Left renal cortex interstitium (tissue), 4 donors: Measurements from ENCODE around the gene CHL1. TPM values are rescaled to one million over a fixed set of nuclear protein-coding genes. Genes with fewer than 3 reads are reported as not detected.
A peak's percentile ranks its signal among the peaks of the same experiment; 100 is the strongest.
"Not testable (repeated sequence)": the region's sequence is repeated elsewhere in the genome, so short reads cannot be mapped to it uniquely, and the experiment has no call there.

Experiments used
- DNase-seq, 4 donors: peaks; one replicate each; pipeline ENCODE4 v3.0.0-alpha.2; 2013; ENCODE audit warnings: low read depth in 4 of 4, low spot score in 2 of 4, missing footprints in 1 of 4
- polyA plus RNA-seq, 4 donors: library from polyadenylated mRNA; unstranded; fragments of 120-200 nt; gene quantifications; one replicate each; pipeline ENCODE4 v1.2.1, GENCODE V29; 2013; ENCODE audit not compliant: insufficient read length in 4 of 4

CHL1 gene
- polyA plus RNA-seq, 4 donors: 10.8 to 23.7 (median 12.7) TPM

- DNase-seq: no peak
Measured at GRCh38 chr3:330494-331115, 134.0 kb downstream of the CHL1 start.

GRCh38 chr3:331881-332280 lies 135.3 kb downstream of the CHL1 start:
- DNase-seq: no peak

- no peak for DNase-seq
Measured at GRCh38 chr3:332701-333100, 136.1 kb downstream of the CHL1 start.

GRCh38 chr3:335240-335639 lies 138.7 kb downstream of the CHL1 start:
- no peak for DNase-seq

GRCh38 chr3:339351-339750 lies 142.8 kb downstream of the CHL1 start:
- DNase-seq: no peak

- no peak for DNase-seq
Measured at GRCh38 chr3:341998-342397, 145.4 kb downstream of the CHL1 start.

- no peak for DNase-seq
Measured at GRCh38 chr3:346186-346585, 149.6 kb downstream of the CHL1 start.

GRCh38 chr3:347581-347980 lies 151.0 kb downstream of the CHL1 start:
- no peak for DNase-seq

- DNase-seq: no peak
Measured at GRCh38 chr3:350871-351371, 154.4 kb downstream of the CHL1 start.

- no peak for DNase-seq
Measured at GRCh38 chr3:352599-352998, 156.0 kb downstream of the CHL1 start.

- DNase-seq: no peak
Measured at GRCh38 chr3:353191-353739, 156.7 kb downstream of the CHL1 start.

GRCh38 chr3:354432-354831 lies 157.9 kb downstream of the CHL1 start:
- DNase-seq: peak in 1 of 4 donors; percentile 45

GRCh38 chr3:355622-356021 lies 159.1 kb downstream of the CHL1 start:
- no peak for DNase-seq

GRCh38 chr3:356952-357351 lies 160.4 kb downstream of the CHL1 start:
- peak in 2 of 4 donors; percentile 40 to 45 for DNase-seq

- DNase-seq: no peak
Measured at GRCh38 chr3:359672-360071, 163.1 kb downstream of the CHL1 start.

- no peak for DNase-seq
Measured at GRCh38 chr3:362681-363338, 166.2 kb downstream of the CHL1 start.

- DNase-seq: no peak
Measured at GRCh38 chr3:364287-364686, 167.7 kb downstream of the CHL1 start.

- DNase-seq: no peak
Measured at GRCh38 chr3:365268-365667, 168.7 kb downstream of the CHL1 start.

GRCh38 chr3:366253-366652 lies 169.7 kb downstream of the CHL1 start:
- DNase-seq: not testable (repeated sequence)

- no peak for DNase-seq
Measured at GRCh38 chr3:373193-373779, 176.7 kb downstream of the CHL1 start.

GRCh38 chr3:374459-374858 lies 177.9 kb downstream of the CHL1 start:
- DNase-seq: no peak

- no peak for DNase-seq
Measured at GRCh38 chr3:377158-377561, 180.6 kb downstream of the CHL1 start.
